EH (cell line): Measurements from ENCODE around the gene SOAT2.
"Not testable (repeated sequence)": the region's sequence is repeated elsewhere in the genome, so short reads cannot be mapped to it uniquely, and the experiment has no call there.

Source experiments
- DNase-seq: peaks from one replicate; pipeline ENCODE4 v3.0.0-alpha.2; 2015; ENCODE audit warnings: low read depth

Gene SOAT2

DNA sequence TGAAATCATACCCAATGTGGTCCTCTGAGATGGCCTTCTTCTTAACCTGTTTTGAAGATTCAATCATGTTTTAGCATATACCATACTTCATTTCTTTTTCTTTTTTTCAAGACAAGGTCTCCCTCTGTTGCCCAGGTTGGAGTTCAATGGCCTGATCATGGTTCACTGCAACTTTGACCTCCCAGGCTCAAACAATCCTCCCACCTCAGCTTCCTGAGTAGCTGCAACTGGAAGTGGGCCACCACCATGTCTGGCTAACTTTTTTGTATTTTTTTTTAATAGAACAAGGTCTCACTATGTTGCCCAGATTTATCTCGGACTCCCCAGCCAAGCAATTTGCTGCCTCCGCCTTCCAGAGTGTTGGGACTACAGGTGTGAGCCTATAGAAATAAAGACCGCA is 30.4 kb downstream of the SOAT2 start:
- no peak for DNase-seq

DNA sequence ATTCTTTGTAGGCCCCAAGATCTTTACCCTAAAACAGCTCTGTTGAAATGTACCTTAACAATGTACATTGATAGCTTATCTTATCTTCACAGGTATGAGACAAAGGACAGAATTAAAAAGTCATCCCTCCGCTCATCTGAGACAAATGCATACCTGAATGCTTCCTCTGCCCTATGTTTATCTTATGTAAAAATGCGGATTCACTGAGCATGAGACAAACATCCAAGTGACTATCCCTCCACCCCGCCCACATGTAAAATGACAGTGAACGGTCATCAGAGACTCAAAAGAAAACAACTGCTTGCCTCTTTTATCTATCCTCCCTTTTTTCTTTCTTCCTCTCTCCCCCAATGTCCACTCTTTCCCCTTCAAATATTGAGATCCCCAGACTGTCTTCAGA is 40.1 kb downstream of the SOAT2 start:
- DNase-seq = no peak

DNA sequence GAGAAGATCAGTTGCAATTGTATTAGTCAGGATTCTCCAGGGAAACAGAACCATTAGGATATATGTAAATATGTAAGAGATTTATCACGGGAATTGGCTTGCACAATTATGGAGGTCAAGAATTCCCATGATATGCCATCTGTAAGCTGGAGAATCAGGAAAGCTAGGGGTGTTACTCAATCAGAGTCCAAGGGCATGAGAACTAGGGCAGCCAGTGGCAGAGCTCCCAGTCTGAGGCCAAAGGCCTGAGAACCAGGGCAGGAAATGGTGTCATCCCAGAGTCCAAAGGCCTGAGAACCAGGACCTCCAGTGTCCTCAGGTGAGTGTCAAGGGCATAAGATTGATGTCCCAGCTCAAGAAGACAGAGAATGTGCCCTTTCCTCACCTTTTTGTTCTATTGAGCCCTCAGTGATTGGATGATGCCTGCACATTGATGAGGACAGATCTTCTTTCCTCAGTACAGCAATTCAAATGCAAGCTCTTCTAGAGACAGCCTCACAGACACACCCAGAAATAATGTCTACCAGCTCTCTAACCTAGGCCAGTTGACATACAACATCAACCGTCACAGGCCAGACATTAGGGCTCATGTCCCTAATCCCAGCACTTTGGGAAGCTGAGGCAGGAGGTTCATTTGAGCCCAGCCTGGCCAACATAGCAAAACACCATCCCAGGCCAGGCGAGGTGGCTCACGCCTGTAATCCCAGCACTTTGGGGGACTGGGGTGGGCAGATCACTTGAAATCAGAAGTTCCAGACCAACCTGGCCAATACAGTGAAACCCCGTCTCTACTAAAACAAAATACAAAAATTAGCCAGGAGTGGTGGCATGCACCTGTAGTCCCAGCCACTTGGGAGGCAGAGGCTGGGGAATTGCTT is 42.3 kb downstream of the SOAT2 start:
- DNase-seq = peak; percentile 63

DNA sequence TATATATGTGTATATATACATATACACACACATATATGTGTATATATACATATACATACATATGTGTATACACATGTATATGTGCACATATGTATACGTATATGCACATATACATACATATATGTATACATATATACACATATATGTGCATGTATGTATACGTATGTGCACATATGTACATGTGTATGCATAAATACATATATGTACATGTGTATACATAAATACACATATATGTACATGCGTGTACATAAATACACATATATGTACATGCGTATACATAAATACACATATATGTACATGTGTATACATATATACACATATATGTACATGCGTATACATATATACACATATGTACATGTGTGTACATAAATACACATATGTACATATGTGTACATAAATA is 43.9 kb downstream of the SOAT2 start:
- DNase-seq = no peak

DNA sequence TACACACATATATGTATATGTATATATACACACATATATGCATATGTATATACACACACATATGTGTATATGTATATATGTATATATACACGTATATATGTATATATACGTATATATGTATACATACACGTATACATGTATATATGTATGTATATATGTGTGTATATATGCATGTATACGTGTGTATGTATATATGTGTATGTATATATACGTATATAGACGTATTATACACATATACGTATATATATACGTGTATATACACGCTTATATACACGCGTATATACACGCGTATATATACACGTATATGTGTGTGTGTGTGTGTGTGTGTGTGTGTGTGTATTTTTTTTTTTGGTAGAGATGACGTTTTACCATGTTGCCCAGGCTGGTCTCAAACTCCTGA is 44.4 kb downstream of the SOAT2 start:
- no peak for DNase-seq

DNA sequence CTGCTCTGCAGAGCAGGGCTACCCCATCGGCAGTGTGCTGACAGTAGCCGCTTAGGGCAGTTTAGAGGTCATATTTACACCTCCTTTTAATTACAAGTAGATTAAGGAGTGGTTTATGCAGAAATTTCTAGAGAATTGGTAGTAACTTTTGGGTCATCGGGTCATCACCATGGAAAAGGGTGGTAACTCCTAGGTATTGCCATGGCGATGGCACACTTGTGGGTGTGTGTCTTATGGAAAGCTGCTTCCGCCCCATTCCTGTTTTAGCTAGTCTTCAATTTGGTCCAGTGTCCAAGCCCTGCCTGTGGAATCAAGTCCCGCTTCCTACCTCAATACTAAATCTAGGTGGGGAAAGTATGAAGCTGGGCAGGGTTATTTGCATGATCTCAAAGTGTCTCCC is 47.8 kb downstream of the SOAT2 start:
- DNase-seq = no peak

DNA sequence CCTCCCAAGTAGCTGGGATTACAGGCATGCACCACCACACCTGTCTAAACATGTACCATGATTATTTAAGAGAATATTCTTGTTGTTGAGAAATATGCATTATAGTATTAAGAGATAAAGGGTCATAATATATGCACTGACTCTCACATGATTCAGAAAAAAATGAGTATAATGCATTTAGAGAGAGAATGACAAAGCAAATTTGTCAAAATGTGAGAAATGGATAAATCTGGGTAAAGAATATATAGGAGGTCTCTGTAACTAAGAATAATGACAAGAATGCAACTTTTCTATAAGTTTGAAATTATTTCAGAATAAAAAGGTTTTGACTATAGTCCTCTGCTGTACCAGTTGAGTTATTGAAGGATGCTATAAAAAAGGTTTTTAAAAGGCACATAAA is 49.1 kb downstream of the SOAT2 start:
- DNase-seq = no peak

DNA sequence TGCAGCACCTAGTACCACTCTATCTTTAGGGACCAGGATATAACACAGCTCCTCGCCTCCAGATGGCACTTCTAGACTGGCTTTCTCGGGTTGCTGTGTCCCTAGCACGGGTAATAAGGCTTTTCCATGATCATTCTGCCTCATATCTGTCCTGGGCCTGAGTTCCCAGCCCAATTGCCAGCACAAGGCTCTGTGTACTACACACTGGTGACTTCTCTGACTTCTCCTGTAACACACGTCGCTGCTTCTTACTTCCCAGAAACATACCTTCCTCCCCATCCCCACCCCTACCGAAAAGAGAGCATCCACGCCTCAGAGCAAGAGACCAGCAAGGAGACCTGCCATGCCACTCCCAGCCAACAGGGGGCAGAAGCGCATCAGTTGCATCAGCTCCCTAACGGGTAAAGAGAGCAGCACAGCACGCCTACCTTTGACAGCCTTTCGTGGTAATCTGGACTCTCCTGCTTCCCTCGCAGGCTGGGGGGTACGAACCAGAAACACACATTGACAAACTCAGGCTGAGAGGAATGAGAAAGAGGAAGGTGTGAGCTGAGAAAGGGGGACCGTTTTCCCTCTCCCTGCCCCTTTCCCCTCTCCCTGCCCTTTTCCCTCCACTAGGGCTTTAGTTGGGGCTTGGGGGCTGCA is 56.0 kb downstream of the SOAT2 start:
- peak; percentile 81 for DNase-seq

DNA sequence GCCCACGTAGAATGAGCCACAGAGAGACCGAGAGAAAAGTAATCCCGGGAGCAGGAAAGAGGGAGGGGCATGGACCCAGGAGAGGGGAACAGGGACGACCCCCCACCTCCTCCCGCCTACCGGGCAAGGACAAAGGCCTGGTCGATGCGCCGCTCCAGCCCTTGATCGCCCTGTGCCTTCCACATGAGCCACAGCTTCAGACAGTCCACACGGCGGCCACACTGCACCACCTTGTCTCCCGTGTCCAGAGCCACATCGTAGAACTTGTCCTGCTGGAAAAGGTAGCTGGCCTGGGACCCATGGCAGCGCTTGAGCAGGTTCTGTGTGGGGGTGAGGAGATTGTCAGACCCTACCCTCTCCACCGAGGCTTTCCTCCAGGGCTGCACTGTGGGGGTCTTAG is 56.7 kb downstream of the SOAT2 start:
- DNase-seq = no peak

DNA sequence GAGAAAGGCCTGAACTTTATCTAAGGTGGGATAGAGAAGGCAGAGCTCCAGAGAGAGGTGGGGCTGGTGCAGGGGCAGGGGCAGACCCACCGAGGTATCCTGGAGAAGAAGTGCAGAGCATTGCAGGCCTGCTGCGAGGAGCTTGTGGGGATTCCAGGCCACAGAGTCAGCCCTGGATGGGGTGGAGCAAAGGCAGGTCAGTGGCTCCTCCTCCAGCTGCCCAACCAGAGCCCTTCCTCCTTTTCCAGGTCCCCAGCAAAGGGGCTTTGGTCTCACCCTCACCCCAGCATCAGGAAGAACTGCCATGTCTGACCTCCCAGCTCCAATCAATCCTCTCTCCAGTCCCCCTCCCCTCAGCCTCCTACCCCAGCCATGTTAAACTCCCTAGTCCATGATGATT is 57.4 kb downstream of the SOAT2 start:
- no peak for DNase-seq

DNA sequence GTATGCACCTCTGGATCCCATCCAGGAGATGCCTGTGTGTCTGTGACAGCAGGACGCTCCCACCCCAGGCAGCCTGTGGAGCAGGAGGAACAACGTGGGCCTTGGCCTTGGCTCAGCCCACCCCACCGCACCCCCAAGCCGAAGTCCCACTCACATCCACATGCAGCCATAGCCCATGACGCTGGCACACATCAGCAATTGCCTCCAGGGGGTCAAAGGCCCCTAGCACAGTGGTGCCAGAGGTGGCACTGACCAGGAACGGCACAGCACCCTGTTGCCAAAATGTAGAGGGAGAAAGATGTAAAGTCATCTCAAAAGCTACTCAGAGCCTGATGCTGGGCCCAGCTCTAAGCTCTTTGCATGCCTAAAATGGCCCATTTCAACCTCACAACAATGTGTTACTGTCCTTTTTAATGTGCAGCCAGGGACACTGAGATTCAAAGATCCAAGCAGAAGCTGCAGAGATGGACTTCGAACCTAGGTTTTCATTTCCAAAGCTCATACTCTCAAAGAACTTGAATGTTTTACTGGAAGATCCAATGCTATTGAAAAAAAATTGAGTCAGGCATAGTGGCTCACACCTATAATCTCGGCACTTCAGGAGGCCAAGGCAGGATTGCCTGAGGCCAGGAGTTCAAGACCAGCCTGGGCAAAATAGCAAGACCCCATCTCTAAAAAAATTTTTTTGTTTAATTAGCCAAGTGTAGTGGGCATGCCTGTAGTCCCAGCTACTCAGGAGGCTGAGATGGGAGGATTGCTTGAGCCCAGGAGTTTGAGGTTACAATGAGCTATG is 58.0 kb downstream of the SOAT2 start:
- DNase-seq = no peak

DNA sequence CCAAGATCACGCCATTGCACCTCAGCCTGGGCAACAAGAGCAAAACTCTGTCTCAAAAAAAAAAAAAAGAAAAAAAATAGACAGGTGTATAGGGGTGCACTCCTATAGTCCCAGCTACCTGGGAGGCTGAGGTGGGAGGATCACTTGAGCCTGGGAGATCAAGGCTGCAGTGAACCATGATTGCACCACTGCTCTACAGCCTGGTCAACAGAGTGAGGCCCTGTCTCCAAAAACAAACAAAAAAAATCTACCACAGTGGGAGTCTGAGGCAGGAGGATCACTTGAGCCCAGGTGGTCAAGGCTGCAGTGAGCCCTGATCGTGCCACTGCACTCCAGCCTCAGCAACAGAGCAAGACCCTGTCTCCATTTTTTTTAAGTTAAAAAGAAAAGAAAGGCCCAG is 59.7 kb downstream of the SOAT2 start:
- not testable (repeated sequence) for DNase-seq

DNA sequence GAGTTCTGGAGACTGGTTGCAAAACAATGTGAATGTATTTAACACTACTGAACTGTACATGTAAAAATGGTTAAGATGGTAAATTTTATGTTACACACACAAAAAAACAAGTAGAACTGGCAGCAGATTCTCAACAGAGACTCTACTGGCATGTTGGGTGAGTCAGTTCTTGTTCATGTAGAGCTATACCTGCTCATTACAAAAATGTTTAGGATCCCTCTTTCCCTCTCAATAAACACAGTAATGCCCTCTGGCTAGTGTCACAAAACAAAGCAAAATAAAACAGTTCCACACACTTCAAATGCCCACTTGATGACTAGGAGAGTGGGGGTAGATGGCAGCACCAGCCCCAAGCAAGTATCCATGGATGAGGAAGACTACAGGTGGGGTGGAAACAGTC is 63.6 kb downstream of the SOAT2 start:
- DNase-seq = no peak

DNA sequence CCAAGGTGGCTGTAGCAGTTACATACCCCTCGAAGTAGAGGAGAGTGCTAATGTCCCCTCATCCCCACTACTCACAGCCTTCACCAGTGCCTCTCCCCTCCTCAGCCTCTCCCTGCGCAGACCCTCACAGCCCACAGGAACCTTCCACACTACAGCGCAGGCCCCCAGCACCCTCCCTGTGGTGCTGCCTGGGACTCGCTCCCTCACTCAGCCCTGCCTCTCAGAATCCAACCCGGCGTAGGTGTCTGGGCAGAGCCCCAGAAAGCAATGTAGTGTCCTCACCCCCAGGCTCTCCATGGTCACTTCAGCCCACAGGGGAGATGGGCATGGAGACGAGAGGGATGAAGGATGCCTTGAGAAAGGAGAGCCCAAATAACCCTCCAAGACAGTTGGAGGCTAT is 66.4 kb downstream of the SOAT2 start:
- DNase-seq = no peak

DNA sequence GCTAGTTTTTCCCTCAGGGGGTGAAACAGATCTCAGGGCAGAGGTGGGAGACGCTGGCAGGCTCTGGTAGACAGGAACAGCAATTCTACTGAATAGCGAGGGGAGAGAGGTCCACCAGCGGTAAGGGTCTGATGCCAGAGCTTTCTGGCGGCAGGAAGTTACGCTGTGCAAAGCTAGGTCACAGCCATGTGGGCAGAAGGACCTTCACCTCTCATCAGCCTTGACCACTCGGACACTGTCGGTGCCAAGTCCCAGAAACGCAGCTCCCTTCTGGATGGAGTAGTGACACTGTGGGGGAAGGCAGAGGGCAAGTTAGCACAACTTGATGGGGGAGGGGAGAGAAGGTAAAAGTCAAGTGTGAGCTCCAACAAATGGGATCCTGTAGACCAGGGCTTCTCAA is 66.9 kb downstream of the SOAT2 start:
- no peak for DNase-seq

DNA sequence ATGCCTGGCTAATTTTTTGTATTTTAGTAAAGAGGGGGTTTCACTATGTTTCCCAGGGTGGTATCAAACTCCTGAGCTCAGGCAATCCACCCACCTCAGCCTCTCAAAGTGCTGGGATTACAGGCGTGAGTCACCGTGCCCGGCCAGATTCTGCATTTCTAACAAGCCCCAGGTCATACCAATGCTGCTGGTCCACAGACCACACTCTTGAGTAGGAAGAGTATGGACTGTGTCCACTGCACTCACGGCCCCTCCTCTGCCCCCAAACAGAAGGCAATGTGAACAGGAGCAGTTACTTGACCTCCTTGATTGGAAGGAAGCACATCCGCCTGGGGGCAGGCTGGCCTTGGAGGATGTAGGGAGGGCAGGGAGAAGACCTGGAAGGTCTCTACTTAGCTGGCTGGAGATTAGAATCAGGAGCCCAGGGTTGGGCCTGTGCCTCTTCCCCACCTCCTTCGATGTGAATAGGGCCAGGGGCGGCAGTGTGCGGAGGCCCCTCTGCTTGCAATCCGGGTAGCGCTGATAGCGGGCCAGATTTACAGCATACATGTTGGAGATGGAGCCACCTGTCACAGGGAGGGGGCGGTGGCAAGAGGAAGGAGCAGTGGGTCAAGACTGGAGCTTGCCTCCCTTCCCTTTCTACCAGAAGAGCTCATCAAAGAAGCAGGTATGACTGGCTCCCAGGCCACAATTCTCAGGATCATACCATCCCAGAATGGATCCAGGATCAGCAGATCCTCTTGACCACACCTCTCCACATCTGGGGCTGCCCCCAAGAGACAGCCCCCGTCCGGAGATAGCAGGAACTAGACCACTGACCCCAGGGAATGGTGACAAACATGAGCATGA is 67.8 kb downstream of the SOAT2 start:
- peak; percentile 35 for DNase-seq

DNA sequence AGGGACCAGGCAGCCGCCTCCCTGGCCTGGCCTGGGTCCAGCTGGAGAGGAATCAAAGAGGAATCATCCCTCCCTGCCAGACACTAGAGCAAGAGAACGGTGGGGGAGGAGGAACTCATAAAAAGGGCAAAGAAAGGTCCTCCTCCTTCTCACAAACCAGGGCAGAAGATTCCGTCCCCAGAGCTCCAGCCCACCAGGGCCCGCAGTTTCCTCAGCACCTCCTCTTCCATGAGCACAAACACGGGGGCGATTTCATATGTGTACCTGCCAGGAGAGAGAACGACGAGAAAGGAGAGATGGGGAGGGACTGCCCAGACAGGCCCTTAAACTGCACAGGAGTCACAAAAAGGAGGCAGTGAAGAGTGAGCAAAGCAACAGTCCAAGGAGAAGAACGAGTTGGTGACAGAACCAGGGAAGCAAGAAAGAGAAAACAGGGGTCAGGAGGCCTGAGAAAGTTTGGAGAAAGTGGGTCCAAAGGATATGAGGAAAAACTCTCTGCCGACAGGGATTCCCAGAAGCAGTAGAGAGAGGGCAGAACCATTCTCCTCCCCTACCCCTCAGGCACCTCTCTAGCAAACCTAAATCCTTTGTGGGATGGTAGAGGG is 68.5 kb downstream of the SOAT2 start:
- peak; percentile 52 for DNase-seq

DNA sequence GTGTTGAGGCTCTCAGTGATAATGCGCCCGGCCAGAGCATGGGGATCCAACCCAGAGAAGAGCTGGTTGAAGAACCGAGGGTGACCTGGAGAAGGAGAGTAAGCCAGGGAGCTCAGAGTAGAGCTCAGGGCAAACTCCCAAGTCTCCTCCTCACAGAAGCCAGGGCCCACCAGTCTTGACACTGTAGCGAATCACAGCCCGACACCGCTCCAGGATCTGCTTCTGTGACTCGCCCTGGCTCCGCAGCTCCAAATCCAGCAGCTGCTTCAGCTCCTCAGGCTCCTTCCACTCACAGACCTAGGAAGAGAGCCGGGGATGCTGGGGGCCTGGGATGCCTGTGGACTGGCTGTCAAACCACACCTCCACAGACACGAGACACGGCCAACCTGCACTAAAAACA is 69.1 kb downstream of the SOAT2 start:
- peak; percentile 78 for DNase-seq

DNA sequence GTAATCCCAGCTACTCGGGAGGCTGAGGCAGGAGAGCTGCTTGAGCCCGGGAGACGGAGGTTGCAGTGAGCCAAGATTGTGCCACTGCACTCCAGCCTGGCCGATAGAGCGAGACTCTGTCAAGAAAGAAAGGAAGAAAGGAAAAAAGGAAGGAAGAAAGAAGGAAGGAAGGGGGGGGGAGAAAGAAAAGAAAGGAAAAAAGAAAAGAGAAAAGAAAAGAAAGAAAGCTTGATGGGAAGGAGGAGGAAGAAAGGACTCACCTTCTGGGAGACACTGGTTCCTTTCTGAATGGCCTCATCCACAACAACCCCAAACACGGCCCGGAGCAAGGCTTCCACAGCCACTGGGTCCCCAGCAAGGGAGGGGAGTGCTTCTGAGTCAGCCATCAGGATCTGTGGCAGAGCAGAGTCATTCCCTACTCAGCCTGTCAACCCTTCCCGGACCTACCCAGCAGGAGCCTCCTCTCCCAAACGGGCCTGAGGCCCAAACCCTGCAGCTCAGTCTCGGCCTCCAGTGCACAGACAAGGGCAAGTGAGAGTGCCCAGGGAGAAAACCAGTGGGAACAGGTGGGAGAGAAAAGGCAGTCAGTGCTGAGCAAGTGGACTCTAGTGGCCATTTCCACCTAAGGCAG is 69.9 kb downstream of the SOAT2 start:
- DNase-seq = peak; percentile 77
